ENCODE measurements around the gene SEC16A.
"Not testable (repeated sequence)": the region's sequence is repeated elsewhere in the genome, so short reads cannot be mapped to it uniquely, and the experiment has no call there.

The SEC16A gene

GRCh38 chr9:136438548-136439480 lies 44.0 kb downstream of the SEC16A start:
- peak; percentile 12 for DNase-seq (ENCODE audit: low spot score)

GRCh38 chr9:136437839-136438547 lies 44.8 kb downstream of the SEC16A start:
- no peak for DNase-seq (ENCODE audit: low spot score)

- DNase-seq (ENCODE audit: low spot score), result no peak
These were observed 45.4 kb downstream of the SEC16A start for GRCh38 chr9:136437430-136437829.

GRCh38 chr9:136436055-136436634 lies 46.7 kb downstream of the SEC16A start:
- DNase-seq (ENCODE audit: low spot score), result no peak

- DNase-seq (ENCODE audit: low spot score), result no peak
These were observed 48.2 kb downstream of the SEC16A start for GRCh38 chr9:136434580-136435169.

GRCh38 chr9:136433849-136434579 lies 48.8 kb downstream of the SEC16A start:
- DNase-seq (ENCODE audit: low spot score), result no peak

- DNase-seq (ENCODE audit: low spot score), result no peak
These were observed 49.7 kb downstream of the SEC16A start for GRCh38 chr9:136433043-136433715.

- no peak for DNase-seq (ENCODE audit: low spot score)
These were observed 50.2 kb downstream of the SEC16A start for GRCh38 chr9:136432591-136432990.

GRCh38 chr9:136431782-136432350 lies 51.0 kb downstream of the SEC16A start:
- no peak for DNase-seq (ENCODE audit: low spot score)

- DNase-seq (ENCODE audit: low spot score), result no peak
These were observed 52.1 kb downstream of the SEC16A start for GRCh38 chr9:136430588-136431234.

- DNase-seq (ENCODE audit: low spot score), result no peak
These were observed 53.0 kb downstream of the SEC16A start for GRCh38 chr9:136429683-136430491.

- no peak for DNase-seq (ENCODE audit: low spot score)
These were observed 53.7 kb downstream of the SEC16A start for GRCh38 chr9:136429075-136429628.

GRCh38 chr9:136426787-136427186 lies 56.1 kb downstream of the SEC16A start:
- DNase-seq (ENCODE audit: low spot score), result no peak

- not testable (repeated sequence) for DNase-seq (ENCODE audit: low spot score)
These were observed 57.5 kb downstream of the SEC16A start for GRCh38 chr9:136425367-136425766.

- DNase-seq (ENCODE audit: low spot score), result no peak
These were observed 58.0 kb downstream of the SEC16A start for GRCh38 chr9:136424750-136425362.

GRCh38 chr9:136423432-136424146 lies 59.3 kb downstream of the SEC16A start:
- DNase-seq (ENCODE audit: low spot score), result no peak

GRCh38 chr9:136422876-136423275 lies 60.0 kb downstream of the SEC16A start:
- DNase-seq (ENCODE audit: low spot score), result no peak

- no peak for DNase-seq (ENCODE audit: low spot score)
These were observed 61.0 kb downstream of the SEC16A start for GRCh38 chr9:136421791-136422190.
